OCI-LY7 (cell line): ENCODE measurements around the gene FMNL2. TPM values are rescaled to one million over a fixed set of nuclear protein-coding genes. Genes with fewer than 3 reads are reported as not detected.

Experiments
- BruUV-seq: library from RNA; stranded (reverse); fragments of 400-500 nt; replicated peaks from 2 replicates; lab custom pipeline; 2021; lab: Mats Ljungman, UMichigan
- CTCF ChIA-PET: fragments of 300-600 bp; sonication (Branson Sonifier 250); formaldehyde crosslinking; loops from one replicate; lab custom pipeline; 2022; ENCODE audit warnings: antibody characterized with exemption; ENCODE audit not compliant: unreplicated experiment; lab: Charles Lee
- POLR2A ChIA-PET: fragments of 300-600 bp; sonication (Branson Sonifier 250); formaldehyde crosslinking; loops from one replicate; lab custom pipeline; 2022; ENCODE audit warnings: antibody characterized with exemption; lab: Charles Lee
- DNase-seq: peaks from one replicate; pipeline ENCODE4 v3.0.0-alpha.2; 2015; ENCODE audit warnings: low spot score
- H2AFZ ChIP-seq: fragments of 200-600 bp; sonication (generic), shearing (Covaris generic); 2 replicates; pipeline ENCODE4 v1.6.1; 2014; ENCODE audit warnings: mild to moderate bottlenecking, antibody characterized with exemption, low read length, moderate library complexity
- H3K27ac ChIP-seq: fragments of 200-600 bp; sonication (generic); 2 replicates; pipeline ENCODE4 v1.5.1; 2014; ENCODE audit warnings: mixed run types, low read depth, mild to moderate bottlenecking, moderate library complexity, low read length, inconsistent platforms; ENCODE audit not compliant: poor library complexity, severe bottlenecking
- H3K36me3 ChIP-seq: fragments of 200-600 bp; sonication (generic); 2 replicates; pipeline ENCODE4 v1.6.1; 2014; ENCODE audit warnings: mild to moderate bottlenecking, antibody characterized with exemption, low read length, moderate library complexity, mixed read lengths; ENCODE audit not compliant: insufficient read depth
- H3K4me1 ChIP-seq: fragments of 200-600 bp; sonication (generic); 2 replicates; pipeline ENCODE4 v1.5.1; 2014; ENCODE audit warnings: mild to moderate bottlenecking, low read length; ENCODE audit not compliant: insufficient read depth, poor library complexity, severe bottlenecking
- H3K4me2 ChIP-seq: fragments of 200-600 bp; sonication (generic); 2 replicates; pipeline ENCODE4 v1.6.1; 2014; ENCODE audit warnings: mild to moderate bottlenecking, low read length
- H3K4me3 ChIP-seq: fragments of 200-600 bp; sonication (generic); 2 replicates; pipeline ENCODE4 v1.5.1; 2014; ENCODE audit warnings: mild to moderate bottlenecking, low read depth, low read length; ENCODE audit not compliant: poor library complexity, severe bottlenecking
- H3K79me2 ChIP-seq: fragments of 200-600 bp; sonication (generic); 2 replicates; pipeline ENCODE4 v1.6.1; 2016; ENCODE audit warnings: low read depth, mild to moderate bottlenecking, low read length, moderate library complexity, mixed read lengths; ENCODE audit not compliant: insufficient read depth
- H3K9me2 ChIP-seq: fragments of 200-600 bp; sonication (generic); 2 replicates; pipeline ENCODE4 v1.6.1; 2016; ENCODE audit warnings: mild to moderate bottlenecking, low read length, mixed read lengths; ENCODE audit not compliant: insufficient read depth
- H3K9me3 ChIP-seq: fragments of 200-600 bp; sonication (generic); 2 replicates; pipeline ENCODE4 v1.6.1; 2014; ENCODE audit warnings: mild to moderate bottlenecking, mixed run types, low read length, mixed read lengths
- H4K20me1 ChIP-seq: fragments of 200-600 bp; sonication (generic); 2 replicates; pipeline ENCODE4 v1.6.1; 2014; ENCODE audit warnings: mild to moderate bottlenecking, antibody characterized with exemption, low read length, moderate library complexity, mixed read lengths; ENCODE audit not compliant: insufficient read depth
- CTCF ChIP-seq: fragments of 200-600 bp; sonication (generic); conservative IDR thresholded peaks from 2 replicates; pipeline ENCODE4 v1.5.1; 2014; ENCODE audit warnings: mild to moderate bottlenecking, antibody characterized with exemption, low read length, moderate library complexity, mixed read lengths
- EZH2phosphoT487 ChIP-seq: fragments of 200-600 bp; sonication (generic); IDR thresholded peaks from 2 replicates; pipeline ENCODE4 v1.6.1; 2018; ENCODE audit warnings: low read depth, borderline replicate concordance, mild to moderate bottlenecking, mixed run types, antibody characterized with exemption, low read length, moderate library complexity, mixed read lengths
- intact Hi-C: fragments of 100-400 bp; cut with micrococcal nuclease; formaldehyde crosslinking; loops from one replicate; pipeline ENCODE4 v1.10.0; 2022; ENCODE audit not compliant: unreplicated experiment
- total RNA-seq, 2 experiments: library from RNA; depleted of rRNA in 1 of 2; stranded (reverse); fragments of >200 nt in 1 of 2; shearing (Covaris generic) in 1 of 2; gene quantifications; 2 replicates each; pipeline ENCODE4 v1.2.3, GENCODE V29; 2014 to 2022

The FMNL2 gene
- total RNA-seq, 2 experiments from 2014 or later: 0.03 to 0.21 TPM

- Histone ChIP-seq H2AFZ (no peak overlapping the region), H3K36me3 (no peaks in the 10 kb centered on the region), H3K79me2 (no peaks in the 10 kb centered on the region), H4K20me1 (no peaks in the 10 kb centered on the region), H3K4me2 (no peak overlapping the region), H3K4me3 (no peak overlapping the region), H3K4me1 (no peaks in the 10 kb centered on the region), H3K27ac (no peak overlapping the region), H3K9me3 (no peaks in the 10 kb centered on the region), H3K9me2 (no peaks in the 10 kb centered on the region)
- ChIA-PET CTCF (no interaction called here), POLR2A (no interaction called here)
- BruUV-seq: no TSS peak
- intact Hi-C loops: no loop called here
- TF ChIP-seq CTCF: no peak
- no peak for DNase-seq
Measured at GRCh38 chr2:152504618-152505017, 169.6 kb downstream of the FMNL2 start.

- no peaks in the 10 kb centered on the region for H3K36me3 ChIP-seq
- no peak overlapping the region for H3K4me2 ChIP-seq
- CTCF ChIA-PET: no interaction called here
- no peak for DNase-seq
- H3K9me2 ChIP-seq: no peaks in the 10 kb centered on the region
- H2AFZ ChIP-seq: no peak overlapping the region
- BruUV-seq: no TSS peak
- H3K79me2 ChIP-seq: no peaks in the 10 kb centered on the region
- no peaks in the 10 kb centered on the region for H3K4me1 ChIP-seq
- H3K9me3 ChIP-seq: no peaks in the 10 kb centered on the region
- H4K20me1 ChIP-seq: no peaks in the 10 kb centered on the region
- H3K4me3 ChIP-seq: no peak overlapping the region
- POLR2A ChIA-PET: no interaction called here
- intact Hi-C loops: no loop called here
- TF ChIP-seq CTCF (no peak), EZH2phosphoT487 (no peak)
- no peak overlapping the region for H3K27ac ChIP-seq
Measured at GRCh38 chr2:152505495-152505906, 170.5 kb downstream of the FMNL2 start.

- intact Hi-C loops: no loop called here
- Histone ChIP-seq H3K27ac (no peak overlapping the region), H3K9me2 (no peaks in the 10 kb centered on the region), H3K4me3 (no peak overlapping the region), H3K79me2 (no peaks in the 10 kb centered on the region), H3K9me3 (no peaks in the 10 kb centered on the region), H2AFZ (no peak overlapping the region), H3K4me2 (no peak overlapping the region), H3K36me3 (no peaks in the 10 kb centered on the region), H3K4me1 (no peaks in the 10 kb centered on the region), H4K20me1 (no peaks in the 10 kb centered on the region)
- CTCF ChIA-PET: no interaction called here
- BruUV-seq: no TSS peak
- DNase-seq: no peak
- TF ChIP-seq CTCF (no peak), EZH2phosphoT487 (no peak)
- POLR2A ChIA-PET: interaction anchor here (0.7 kb wide), 1 partner anchor 10 kb away, joined by 7 read pairs; no protein-coding TSS in a partner anchor
Measured at GRCh38 chr2:152506843-152507242, 171.9 kb downstream of the FMNL2 start.
